HT1080 (cell line): Measurements from ENCODE around the gene PRM1. TPM values are rescaled to one million over a fixed set of nuclear protein-coding genes. Genes with fewer than 3 reads are reported as not detected.
"Not testable (repeated sequence)": the region's sequence is repeated elsewhere in the genome, so short reads cannot be mapped to it uniquely, and the experiment has no call there.

Experiments
- DNase-seq: peaks from one replicate; pipeline ENCODE4 v3.0.0-alpha.2; 2015; ENCODE audit warnings: low read depth
- total RNA-seq: library from RNA; depleted of rRNA; stranded (reverse); fragments of >200 nt; shearing (Covaris generic); gene quantifications from 2 replicates; pipeline ENCODE4 v1.2.3, GENCODE V29; 2014

PRM1 gene
- total RNA-seq, 1 experiment from 2014 or later, result not detected

- DNase-seq, result no peak
Measured at GRCh38 chr16:11314309-11314894, 33.3 kb upstream of the PRM1 start.

DNA sequence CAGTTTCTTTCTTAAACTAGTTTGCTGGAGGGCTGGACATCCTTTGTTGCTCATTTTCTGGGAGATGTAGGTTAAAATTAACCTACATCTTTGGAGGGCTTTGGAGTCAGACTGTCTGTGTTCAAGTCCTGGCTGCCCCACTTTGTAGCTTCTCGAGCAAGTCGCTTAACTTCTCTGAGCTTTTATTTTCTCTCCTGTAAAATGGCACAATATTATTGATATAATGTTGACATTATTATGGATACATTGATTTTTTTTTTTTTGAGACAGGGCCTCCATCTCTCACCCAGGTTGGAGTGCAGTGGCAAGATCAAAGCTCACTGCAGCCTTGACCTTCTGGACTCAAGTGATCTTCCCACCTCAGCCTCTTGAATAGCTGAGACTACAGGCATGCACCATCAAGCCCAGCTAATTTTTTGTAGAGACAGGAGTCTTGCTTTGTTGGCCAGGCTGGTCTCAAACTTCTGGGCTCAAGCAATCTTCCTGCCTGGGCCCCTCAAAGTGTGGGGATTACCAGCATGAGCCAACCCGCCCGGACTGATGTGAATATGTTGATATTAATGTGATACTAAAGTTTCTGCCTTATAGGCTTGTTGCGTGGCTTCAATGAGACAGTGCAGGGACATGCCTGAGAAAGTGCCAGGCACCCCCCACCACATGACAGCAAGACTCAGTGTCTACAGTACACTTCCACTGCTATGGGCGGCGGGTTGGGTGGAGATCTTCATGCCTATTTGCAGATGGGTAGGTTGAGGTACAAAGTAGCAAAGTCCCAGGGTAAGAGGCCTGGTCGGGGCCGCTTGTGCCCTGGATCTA is 32.6 kb upstream of the PRM1 start:
- no peak for DNase-seq

- peak; percentile 49 for DNase-seq
Measured at GRCh38 chr16:11312718-11313492, 31.8 kb upstream of the PRM1 start.

GRCh38 chr16:11310997-11311561 is 29.9 kb upstream of the PRM1 start:
- no peak for DNase-seq

DNA sequence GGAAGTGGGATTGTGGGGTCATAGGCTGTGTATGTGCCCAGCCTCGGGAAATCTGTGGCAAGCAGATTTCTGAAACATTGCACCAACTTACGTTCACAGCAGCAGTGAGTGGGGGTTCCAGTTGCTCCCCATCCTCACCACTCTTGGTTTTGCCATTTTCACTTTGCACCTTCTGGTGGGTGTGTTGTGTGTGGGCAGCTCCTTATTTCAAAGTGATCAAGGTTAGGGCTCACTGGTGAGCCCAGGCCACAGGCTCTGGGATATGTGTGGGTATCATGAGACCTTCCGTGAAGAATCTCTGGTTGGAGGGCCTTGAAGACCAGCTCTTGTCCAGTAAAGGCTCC is 29.5 kb upstream of the PRM1 start:
- DNase-seq, result no peak

- DNase-seq, result no peak
Measured at GRCh38 chr16:11309895-11310633, 28.9 kb upstream of the PRM1 start.

DNA sequence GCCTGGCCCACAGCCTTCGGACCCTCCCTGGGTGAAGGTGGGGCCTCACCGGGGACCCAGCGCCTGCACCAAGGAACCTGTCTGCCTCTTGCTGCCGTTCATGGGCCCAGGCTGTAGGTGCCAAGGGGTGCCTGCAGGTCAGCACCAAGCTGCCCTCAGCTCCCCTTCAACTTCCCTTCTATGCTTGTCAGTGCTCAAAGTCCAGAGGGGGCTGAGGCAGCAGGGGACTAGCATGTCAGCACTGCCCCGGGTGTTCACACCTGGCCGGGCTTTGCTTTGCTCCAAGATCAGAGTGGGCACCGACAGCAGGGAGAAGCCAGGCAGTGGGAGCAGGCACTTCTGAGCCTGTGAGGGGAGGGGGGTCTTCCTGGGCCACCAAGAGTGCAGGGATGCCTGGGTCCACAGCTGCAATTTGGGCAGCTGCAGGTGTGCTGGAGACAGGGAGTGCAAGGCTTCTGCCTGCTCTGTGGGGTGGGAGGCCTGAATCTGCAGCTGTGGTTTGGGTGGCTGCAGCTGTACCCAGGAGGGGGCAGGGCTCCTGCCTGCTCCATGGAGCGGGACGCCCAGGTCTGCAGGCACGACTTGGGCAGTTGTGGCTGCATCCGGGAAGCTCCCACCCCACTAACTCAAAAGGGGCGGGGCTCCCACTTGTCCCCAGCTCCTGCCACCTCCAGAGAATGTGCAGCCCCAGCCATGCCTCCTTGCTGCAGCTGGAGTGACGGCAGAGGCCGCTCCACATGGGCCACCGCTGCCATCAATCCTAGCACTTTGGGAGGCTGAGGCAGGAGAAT is 27.6 kb upstream of the PRM1 start:
- no peak for DNase-seq

DNA sequence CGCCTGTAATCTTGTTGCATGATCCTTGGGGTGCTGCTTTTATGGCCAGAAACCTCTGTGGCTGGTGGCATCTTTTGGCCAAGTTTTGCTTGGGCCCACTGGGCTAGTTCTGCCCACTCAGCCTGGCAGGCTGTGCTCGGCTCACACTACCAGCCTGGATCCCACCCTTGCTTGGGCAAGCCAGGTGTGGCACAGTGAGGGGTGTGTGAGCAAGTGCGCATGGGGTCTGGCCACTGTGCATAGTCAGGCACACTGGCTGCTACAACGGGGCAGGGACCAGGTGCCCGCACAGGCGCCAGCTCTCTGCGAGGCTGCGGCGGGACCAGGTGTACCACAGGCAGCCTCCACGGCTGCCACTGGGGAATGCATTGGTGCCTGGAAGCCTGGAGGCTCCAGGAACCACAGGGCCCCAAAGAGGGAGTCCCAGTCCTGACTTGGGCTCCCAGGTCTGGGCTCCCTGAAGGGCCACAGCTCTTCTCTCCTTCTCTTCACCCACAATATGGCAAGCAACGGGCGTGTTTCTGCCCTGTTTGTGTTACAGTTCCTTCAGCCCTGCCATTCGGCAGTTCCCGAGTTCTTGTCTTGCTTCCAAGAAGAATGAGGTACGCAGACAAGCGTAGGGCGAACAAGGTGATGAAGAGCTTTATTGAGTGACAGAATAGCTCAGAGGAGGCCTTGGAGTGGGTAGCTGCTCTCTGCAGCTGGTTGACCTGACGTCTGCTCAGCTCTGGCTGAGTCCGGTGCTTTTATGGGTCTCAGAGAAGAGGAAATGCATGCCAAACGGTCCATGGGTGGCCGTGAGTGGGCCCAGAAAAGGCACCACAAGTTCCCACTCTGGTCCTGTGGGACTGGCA is 26.7 kb upstream of the PRM1 start:
- DNase-seq, result no peak

DNA sequence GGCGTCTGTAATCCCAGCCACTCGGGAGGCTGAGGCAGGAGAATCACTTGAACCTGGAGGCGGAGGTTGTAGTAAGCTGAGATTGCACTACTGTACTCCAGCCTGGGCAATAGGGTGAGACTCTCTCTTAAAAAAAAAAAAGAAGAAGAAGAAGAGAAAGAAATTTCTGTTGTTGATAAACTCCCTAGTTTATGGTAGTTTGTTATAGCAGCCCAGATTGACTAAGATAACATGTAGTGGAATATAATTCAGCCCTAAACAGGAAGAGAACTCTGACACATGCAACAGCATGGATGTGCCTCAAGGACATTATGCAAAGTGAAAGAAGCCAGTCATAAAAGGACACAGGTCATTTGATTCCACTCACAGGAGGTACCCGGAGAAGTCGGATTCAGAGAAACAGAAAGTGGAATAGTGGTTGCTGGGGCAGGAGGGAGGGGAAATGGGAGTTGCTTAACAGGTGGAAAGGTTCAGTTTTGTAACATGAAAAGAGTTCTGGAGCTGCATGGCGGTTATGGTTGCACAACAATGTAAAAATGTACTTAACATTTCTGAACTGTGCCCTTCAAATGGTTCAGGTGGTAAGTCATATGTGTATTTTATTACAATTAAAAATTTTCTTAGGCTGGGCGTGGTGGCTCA is 26.0 kb upstream of the PRM1 start:
- no peak for DNase-seq

DNA sequence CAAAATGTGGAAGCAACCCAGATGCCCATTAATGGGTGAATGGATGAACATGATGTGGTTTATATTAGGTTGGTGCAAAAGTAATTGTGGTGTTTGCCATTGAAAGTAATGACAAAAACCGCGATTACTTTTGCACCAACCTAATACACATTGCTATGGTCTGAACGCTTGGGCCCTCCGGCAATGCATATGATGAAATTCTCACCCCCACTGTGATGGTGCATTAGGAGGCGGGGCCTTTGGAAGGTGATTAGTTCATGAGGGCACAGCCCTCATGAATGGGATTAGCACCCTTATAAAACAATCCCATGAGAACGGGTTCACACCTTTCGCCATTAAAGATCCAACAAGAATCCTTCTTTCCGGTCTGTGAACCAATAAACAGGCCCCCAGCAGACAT is 25.3 kb upstream of the PRM1 start:
- DNase-seq, result no peak

- DNase-seq, result no peak
Measured at GRCh38 chr16:11303405-11304138, 22.4 kb upstream of the PRM1 start.

DNA sequence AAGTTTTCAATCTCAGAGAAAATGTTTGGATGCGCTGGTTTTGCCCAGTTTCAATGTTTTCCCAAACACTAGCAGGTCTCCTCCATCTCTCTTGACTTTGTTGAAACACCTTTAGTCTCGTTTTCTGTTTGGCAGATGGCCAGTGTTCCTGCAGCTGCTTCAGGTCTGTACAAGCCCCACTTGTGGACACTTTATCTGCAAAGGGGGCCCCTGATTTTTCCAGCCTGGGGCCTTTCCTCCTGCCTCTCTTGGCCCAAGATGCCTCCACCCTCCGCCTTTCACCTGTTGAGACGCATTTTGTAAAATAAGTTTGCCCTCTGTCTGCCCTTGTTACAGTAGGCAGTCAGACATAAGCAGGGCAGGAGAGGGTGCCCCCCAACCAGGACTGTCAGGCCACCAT is 21.8 kb upstream of the PRM1 start:
- no peak for DNase-seq

- DNase-seq, result no peak
Measured at GRCh38 chr16:11301645-11302501, 20.7 kb upstream of the PRM1 start.

GRCh38 chr16:11300560-11300892 is 19.4 kb upstream of the PRM1 start:
- DNase-seq, result no peak

DNA sequence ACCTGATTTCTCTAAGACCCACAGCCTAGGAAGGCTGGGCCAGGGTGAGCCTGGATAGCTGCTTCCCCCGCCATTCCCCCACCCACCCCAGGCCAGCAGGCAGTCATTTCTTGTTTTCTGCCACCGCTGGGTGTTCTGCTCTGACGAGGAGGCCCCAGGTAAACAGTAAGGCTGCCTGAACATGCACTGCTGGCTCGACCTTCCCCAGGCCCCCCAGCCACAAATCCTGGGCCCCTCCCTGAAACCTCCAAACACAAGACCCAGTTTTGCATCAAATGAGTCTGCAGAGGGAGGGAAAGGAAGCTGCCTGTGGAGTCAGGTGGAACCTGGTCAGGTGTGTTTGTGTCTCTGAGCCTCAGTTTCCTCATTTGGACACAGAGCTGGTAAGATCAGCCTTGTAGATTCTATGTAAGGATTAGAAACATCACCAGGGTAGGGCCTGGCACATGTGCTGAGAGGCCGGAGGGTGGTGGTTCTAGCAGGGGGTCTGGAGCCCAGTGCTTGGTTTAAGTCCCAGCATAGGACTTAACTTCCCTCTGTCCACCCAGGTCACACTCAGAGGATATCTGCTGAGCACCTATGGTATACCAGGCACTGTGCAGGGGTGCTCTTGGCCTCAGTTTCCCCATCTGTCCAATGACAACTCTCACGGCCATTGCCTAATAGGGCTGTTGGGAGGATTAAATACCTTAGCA is 18.9 kb upstream of the PRM1 start:
- DNase-seq, result no peak

- DNase-seq, result not testable (repeated sequence)
Measured at GRCh38 chr16:11298950-11299547, 17.9 kb upstream of the PRM1 start.
